ENCODE measurements around the gene FXYD2.
"Not testable (repeated sequence)": the region's sequence is repeated elsewhere in the genome, so short reads cannot be mapped to it uniquely, and the experiment has no call there.

The FXYD2 gene

DNA sequence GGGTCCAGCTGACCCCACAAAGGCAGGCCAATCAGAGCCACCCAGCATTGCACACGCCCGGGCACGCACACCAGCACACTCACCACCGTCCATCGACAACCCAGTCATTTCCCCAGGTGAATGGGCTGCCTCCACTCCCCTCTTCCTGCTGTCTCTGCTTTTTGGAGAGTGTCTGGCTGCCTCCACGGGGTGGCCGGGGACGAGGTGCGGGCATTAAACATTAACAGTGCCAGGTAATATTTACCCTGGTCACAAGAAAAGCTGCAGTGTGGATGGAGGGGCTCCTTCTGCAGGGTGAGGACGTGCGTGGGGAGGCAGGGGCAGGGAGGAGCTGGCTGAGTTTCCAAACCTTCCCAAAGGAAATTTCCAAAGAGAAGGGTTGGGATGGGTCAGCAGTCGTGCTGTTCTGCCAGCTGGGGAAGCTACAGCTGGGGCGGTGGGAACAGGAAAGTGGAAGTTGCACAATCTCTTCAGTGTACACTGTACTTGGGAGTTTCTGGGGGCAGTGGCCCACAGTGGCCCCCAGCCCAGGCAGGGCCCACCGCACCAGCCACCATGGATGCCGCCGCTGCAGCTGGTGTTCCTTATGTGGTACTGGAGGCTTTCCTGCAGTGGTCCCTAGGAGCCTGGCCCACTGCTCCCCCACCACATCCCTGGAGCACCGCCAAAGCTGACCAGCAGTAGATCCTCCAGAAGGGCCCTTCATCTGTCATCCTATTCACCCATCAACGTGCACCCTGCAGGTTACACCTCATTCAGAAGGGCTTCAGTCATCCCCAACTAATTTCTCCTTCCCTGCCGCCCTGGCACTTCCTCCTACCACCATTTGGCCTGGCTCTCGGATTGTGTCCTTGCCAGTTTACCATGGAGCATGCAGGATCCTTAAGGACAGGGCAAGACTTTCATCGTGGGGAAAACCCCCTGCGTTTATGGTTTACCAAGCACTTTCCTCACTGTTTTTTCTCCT is at the start of gene FXYD2:
TSS of gene FXYD2 (minus strand) at position 174 of the 967 bp plus-strand sequence. CDS start at position 108, 66 bp downstream.
- in situ Hi-C loops (cut with HindIII; ENCODE audit: low pct_unique_long_range_greater_than_20kb, low sequenced_read_pairs): loop anchor here (25.0 kb wide), 1 partner anchor 388 kb away; no protein-coding TSS in a partner anchor
- DNase-seq (ENCODE audit: low read depth in 1 of 2, low spot score in 1 of 2): no peak
- TF ChIP-seq JUND (IDR thresholded peaks at IDR 0.05; ENCODE audit: low read depth): no peak

DNA sequence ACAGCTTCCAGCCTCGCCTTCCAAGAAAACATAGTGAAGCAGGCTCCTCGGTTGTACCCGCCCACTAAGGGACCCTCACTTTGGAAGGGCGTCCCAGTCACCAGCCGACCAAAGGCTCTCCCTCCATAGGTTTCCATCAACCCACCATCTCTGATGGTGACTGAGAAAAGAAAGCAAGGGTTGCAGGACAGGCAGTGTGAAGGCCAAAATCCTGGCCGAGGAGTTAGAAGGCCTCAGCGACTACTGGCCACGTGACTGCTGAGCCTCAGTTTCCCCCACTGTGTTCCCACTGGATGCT is 49.2 kb upstream of the FXYD2 start:
- TF ChIP-seq JUND (IDR thresholded peaks at IDR 0.05; ENCODE audit: low read depth): no peak
- no peak for DNase-seq (ENCODE audit: low read depth in 1 of 2, low spot score in 1 of 2)
- in situ Hi-C loops (cut with HindIII; ENCODE audit: low pct_unique_long_range_greater_than_20kb, low sequenced_read_pairs): no loop called here

DNA sequence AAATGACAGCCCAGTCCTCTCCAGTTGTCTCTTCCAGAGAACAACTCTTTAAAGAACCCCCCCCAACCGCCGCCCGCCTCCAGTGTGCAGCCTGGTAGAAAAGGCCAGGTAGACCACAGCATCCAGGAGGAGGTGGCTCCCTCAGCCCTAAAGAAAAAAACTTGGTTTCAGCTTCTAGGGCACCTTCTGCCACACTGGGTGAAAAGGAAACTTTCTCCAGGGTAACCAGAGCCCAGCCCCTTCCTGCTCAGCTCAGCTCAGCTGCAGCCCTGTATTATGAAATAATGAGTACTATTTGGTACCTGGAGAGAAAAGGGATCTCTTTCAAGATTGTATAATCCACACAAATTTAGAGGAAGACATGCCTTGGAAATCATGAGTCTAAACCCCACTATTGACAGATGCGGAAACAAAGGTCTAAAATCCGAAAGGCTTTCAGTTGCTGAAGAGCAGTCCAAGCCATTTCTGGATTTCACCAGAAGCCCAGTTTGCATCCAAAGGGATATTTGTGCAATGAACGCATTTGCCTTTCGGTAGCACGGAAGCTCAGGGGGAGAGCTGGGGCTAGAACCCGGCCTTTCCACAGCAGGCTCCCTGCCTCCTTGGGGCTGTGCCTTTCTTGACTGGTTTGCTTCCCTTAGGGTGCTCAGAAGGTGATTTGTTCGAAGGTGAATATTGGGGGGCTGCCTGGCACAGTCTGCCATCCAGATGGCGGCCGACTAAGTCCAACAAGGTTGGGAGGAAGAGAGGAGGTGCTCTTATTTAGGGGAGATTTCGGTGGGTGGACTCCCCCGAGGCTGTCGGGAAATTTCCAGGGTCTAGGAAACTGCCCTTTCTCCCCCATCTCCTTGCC is 48.7 kb upstream of the FXYD2 start:
- no peak for DNase-seq (ENCODE audit: low read depth in 1 of 2, low spot score in 1 of 2)
- TF ChIP-seq JUND (IDR thresholded peaks at IDR 0.05; ENCODE audit: low read depth): no peak
- in situ Hi-C loops (cut with HindIII; ENCODE audit: low pct_unique_long_range_greater_than_20kb, low sequenced_read_pairs): no loop called here

DNA sequence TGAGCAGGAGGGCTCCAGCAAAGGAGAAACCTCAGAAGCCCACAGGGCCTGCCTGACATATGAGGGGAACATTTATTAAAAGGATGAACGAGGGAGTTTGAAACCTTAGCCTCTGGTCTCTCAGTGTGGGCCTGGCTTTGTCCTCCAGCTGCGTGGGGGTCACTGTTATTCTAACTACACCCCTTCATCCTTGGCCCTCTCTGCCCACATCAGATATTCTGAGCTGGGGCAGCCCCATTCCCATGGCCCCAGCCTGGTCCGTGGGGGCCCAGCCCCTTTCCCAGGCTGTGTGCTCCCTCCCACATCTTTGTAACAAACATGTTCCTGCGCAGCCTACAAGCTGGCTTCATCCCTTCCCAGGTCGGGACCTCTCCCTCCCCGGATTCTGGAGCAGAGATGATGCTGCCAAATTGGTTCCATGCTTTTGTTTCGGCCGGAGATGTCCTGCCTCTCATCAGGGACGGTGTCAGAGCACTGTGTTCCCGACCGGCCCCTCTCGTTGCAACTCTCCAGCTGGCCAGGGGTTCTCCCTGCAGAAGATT is 47.9 kb upstream of the FXYD2 start:
- no peak for TF ChIP-seq JUND (IDR thresholded peaks at IDR 0.05; ENCODE audit: low read depth)
- in situ Hi-C loops (cut with HindIII; ENCODE audit: low pct_unique_long_range_greater_than_20kb, low sequenced_read_pairs): no loop called here

DNA sequence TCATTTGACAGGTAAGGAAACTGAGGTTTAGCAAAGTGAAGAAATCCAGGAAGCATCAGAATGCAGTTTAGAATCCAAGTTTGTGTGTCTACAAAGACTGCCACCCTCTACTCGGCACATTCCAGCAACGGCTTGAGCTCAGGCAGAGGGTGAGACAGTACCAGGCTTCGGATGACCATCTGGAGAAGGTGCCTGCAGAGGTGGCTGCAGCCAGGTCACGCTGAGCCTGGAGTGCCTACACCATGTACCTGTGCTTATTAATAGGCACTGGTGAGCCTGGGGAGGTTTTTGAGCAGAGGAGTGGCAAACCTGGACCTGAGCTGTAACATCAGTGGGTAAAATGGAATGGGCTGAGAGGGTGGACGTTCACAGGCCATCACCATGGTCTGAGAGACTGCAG is 47.2 kb upstream of the FXYD2 start:
- no peak for TF ChIP-seq JUND (IDR thresholded peaks at IDR 0.05; ENCODE audit: low read depth)
- in situ Hi-C loops (cut with HindIII; ENCODE audit: low pct_unique_long_range_greater_than_20kb, low sequenced_read_pairs): no loop called here
- DNase-seq (ENCODE audit: low read depth in 1 of 2, low spot score in 1 of 2): no peak

More for the DNA sequence above, 47.9 kb upstream of the FXYD2 start:
- no peak for DNase-seq (ENCODE audit: low read depth in 1 of 2, low spot score in 1 of 2)

DNA sequence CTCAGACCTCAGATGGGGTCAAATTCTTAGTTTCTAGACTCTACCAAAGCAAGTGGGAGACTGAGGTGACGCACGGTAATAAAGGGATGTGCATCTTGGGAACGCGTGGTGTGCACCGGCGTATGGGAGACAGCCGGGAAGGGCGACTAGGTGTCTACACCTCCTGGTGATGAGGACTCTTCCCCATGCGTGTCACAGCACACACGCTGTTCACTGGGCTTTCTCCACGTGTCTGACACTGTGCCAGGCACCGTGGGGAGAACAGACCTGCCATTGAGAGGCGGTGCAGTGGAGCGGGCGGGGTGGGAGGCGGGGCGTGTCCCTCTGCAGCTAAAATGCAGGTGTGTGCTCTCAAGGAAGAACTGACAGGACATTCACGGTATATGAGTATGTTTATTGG is 46.6 kb upstream of the FXYD2 start:
- in situ Hi-C loops (cut with HindIII; ENCODE audit: low pct_unique_long_range_greater_than_20kb, low sequenced_read_pairs): no loop called here
- DNase-seq (ENCODE audit: low read depth in 1 of 2, low spot score in 1 of 2): no peak
- TF ChIP-seq JUND (IDR thresholded peaks at IDR 0.05; ENCODE audit: low read depth): no peak

DNA sequence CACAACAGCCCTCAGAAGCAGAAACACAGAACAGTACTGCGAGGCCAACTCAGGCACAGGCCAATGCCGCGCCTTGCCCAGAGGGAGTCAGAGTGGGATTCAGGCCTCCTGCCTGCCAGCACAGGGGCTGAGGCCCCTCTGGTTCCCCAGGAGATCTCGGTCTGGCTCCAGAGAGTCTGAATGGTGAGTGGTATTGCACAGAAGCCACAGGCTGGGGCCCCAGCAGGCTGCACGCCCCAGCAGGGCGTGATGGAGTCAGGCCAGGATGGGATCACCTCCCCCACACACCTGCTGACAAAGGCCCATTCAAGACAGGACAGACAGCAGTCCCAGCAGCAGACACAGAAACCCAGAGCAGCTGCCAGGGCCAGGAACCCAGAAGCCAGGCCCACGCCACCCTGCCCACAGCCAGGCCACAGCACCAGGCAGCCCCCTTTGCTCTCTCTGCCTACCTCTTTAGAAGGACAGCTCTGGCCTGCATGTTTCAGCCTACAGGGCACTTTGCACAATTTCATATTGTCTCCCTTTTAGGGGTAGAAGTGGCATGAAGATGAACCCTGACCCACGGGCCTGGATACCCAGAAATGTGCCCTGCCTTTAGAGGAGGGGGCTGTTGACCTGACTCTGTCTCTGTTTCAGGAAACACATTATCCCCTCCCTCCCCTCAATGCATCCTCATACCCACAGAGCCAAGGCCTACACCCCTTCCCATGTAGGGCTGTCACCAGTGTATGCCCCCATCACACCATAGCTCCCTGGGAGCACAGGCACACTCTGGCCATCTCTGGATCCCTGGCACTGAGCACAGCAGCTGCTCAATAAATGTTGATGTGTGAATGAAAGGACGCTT is 45.8 kb upstream of the FXYD2 start:
- no peak for TF ChIP-seq JUND (IDR thresholded peaks at IDR 0.05; ENCODE audit: low read depth)
- DNase-seq (ENCODE audit: low read depth in 1 of 2, low spot score in 1 of 2): no peak
- in situ Hi-C loops (cut with HindIII; ENCODE audit: low pct_unique_long_range_greater_than_20kb, low sequenced_read_pairs): no loop called here

DNA sequence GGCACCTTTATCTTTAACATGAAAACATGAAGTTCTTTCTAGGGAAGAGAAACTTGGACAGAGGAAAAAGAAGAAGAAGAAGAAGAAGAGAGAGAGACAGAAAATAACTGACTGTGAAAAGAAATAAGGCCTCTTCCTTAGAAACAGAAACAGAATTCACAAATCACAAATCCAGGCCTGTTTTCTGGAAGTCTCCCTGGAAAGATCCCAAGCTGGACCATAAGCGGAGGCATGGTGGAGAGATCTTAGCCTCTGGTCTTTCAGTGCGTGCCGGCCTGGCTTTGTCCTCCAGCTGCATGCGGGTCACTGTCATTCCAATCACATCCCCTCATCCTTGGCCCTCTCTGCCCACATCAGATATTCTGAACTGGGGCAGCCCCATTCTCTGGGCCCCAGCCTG is 45.1 kb upstream of the FXYD2 start:
- TF ChIP-seq JUND (IDR thresholded peaks at IDR 0.05; ENCODE audit: low read depth): no peak

DNA sequence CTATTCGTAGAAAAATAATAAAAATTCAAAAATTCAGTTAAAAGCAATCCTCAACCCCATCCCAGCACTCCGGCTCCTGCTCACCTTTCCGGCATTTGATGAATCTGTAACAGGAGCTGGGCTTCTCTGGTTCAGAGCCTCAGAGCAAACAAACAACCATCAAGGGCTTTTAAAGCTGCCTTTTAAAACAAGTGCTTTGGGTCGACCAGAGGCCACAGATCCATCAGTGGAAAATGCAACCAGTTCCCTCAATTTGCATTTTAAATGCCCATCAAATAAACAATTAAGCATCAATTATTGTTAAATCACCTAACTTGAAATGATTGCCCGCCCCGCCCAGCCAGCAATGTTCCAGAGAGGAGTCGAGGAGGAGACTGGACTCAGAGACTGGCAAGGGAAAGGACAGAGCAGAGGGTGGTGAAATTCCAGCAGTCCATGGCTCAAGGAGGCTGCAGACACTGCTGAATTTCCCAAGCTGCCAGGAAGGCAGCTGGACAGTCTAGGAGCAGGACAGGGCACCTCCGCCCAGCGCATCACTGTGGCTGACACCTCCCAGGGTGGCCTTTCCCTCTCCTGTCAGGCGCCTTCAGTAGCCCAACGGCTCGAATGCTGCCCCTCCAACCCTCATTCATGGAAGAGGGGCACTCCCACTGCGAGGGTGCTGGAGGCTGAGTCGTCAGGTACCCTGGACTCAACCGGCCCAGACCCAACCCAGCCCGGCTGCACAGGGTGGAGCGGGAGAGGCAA is 44.4 kb upstream of the FXYD2 start:
- no peak for DNase-seq (ENCODE audit: low read depth in 1 of 2, low spot score in 1 of 2)
- in situ Hi-C loops (cut with HindIII; ENCODE audit: low pct_unique_long_range_greater_than_20kb, low sequenced_read_pairs): no loop called here
- no peak for TF ChIP-seq JUND (IDR thresholded peaks at IDR 0.05; ENCODE audit: low read depth)

More for the DNA sequence above, 45.1 kb upstream of the FXYD2 start:
- no peak for DNase-seq (ENCODE audit: low read depth in 1 of 2, low spot score in 1 of 2)
- in situ Hi-C loops (cut with HindIII; ENCODE audit: low pct_unique_long_range_greater_than_20kb, low sequenced_read_pairs): no loop called here

DNA sequence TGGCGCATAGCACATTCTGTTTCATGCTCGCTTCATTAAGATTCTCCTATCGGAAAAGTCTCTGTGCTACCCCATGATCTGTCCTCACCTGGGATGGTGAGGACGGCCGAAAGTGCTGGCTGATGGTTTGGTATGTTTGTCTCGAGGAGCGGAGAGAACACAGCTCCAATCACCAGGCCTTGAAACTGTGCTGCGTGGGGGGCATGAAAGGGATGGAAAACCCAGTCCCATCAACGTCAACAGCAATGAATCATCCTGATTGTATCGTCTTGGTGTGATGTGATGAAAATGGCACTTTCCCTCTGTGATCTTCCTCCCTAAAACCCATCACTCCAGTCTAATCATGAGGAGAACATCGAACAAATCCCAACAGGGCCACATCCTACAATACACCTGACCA is 43.5 kb upstream of the FXYD2 start:
- in situ Hi-C loops (cut with HindIII; ENCODE audit: low pct_unique_long_range_greater_than_20kb, low sequenced_read_pairs): no loop called here
- no peak for TF ChIP-seq JUND (IDR thresholded peaks at IDR 0.05; ENCODE audit: low read depth)
- DNase-seq (ENCODE audit: low read depth in 1 of 2, low spot score in 1 of 2): no peak

DNA sequence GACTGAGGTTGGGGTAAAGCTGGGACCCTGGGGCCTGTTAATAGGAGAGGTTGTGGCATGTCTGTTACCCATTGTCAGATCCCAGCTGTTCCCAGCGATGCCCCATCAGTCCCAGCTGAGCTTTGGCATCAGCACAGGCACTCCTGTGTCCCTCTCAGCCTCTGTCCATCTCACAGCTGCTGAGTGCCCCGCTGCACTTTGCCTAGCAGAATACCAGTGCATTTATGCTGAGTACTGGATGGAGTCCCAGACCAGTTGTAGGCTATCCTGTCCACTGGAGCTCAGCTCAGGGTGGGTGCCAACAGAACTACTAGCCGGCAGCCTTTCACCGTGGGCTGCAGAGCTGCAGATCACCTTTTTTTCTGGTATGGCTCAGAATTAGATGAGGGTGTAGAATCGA is 42.0 kb upstream of the FXYD2 start:
- no peak for TF ChIP-seq JUND (IDR thresholded peaks at IDR 0.05; ENCODE audit: low read depth)
- no peak for DNase-seq (ENCODE audit: low read depth in 1 of 2, low spot score in 1 of 2)
- in situ Hi-C loops (cut with HindIII; ENCODE audit: low pct_unique_long_range_greater_than_20kb, low sequenced_read_pairs): no loop called here

DNA sequence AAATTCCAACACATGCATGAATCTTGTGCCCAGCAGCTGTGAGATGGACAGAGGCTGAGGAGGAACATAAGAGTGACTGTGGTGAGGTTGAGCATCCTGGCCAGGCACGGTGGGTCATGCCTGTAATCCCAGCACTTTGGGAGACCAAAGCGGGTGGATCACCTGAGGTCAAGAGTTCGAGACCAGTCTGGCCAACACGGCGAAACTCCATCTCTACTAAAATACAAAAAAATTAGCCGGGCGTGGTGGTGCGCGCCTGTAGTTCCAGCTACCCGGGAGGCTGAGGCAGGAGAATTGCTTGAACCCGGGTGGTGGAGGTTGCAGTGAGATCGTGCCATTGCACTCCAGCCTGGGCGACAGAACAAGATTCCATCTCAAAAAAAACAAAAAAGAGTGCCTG is 41.0 kb upstream of the FXYD2 start:
- in situ Hi-C loops (cut with HindIII; ENCODE audit: low pct_unique_long_range_greater_than_20kb, low sequenced_read_pairs); DNase-seq (ENCODE audit: low read depth in 1 of 2, low spot score in 1 of 2): not testable (repeated sequence)

Data from T47D (cell line).